HepG2 (cell line): Measurements from ENCODE around the gene ADARB2. TPM values are rescaled to one million over a fixed set of nuclear protein-coding genes. Genes with fewer than 3 reads are reported as not detected.

Experiments
- ARID2 ChIP-seq: sonication (generic); formaldehyde crosslinking; IDR thresholded peaks from 2 replicates; pipeline ENCODE4 v1.8.1; 2022; ENCODE audit warnings: mild to moderate bottlenecking, missing genetic modification reagents, borderline replicate concordance
- BCLAF1 ChIP-seq: fragments of 450-650 bp; IDR thresholded peaks from 2 replicates; pipeline ENCODE4 v1.6.1; 2017; ENCODE audit warnings: mild to moderate bottlenecking
- PRDM15 ChIP-seq: sonication (generic); formaldehyde crosslinking; IDR thresholded peaks from 2 replicates; pipeline ENCODE4 v1.4.0; 2020; ENCODE audit warnings: missing genetic modification reagents
- RBM39 ChIP-seq: fragments of 200-400 bp; formaldehyde crosslinking; IDR thresholded peaks from one replicate; pipeline ENCODE4 v1.6.1; 2018; ENCODE audit warnings: antibody characterized with exemption, mild to moderate bottlenecking, low read depth, low read length; ENCODE audit not compliant: poor library complexity, severe bottlenecking
- polyA plus RNA-seq, 8 experiments: library from polyadenylated mRNA; depleted of rRNA in 3 of 8; stranded (reverse) in 7 of 8; unstranded in 1 of 8; fragments of >200 nt; fragmentation: Illumina TruSeq in 4 of 8; extraction: Trizol in 4 of 8; gene quantifications; 2 replicates each; pipeline versions ENCODE4 v1.2.1 to v1.2.3, GENCODE V29; 2011 to 2016; ENCODE audit warnings: low read depth in 4 of 8, missing spikeins in 1 of 8, mixed read lengths in 1 of 8; ENCODE audit not compliant: insufficient read depth in 1 of 8
- total RNA-seq, 5 experiments: library from RNA; depleted of rRNA; stranded (reverse); fragments of >200 nt; fragmentation: Illumina TruSeq; extraction: Trizol; gene quantifications; 2 replicates each; pipeline ENCODE4 v1.2.3, GENCODE V29; 2016; ENCODE audit warnings: low read depth in 1 of 5
- TF ChIP-seq, protein P1 (sequence below), 2 experiments: fragments of 450-650 bp in 1 of 2; sonication (generic) in 1 of 2; formaldehyde crosslinking; IDR thresholded peaks; 2 replicates each; pipeline versions ENCODE4 v1.5.0 to v1.8.0; 2020 to 2022; ENCODE audit warnings: mild to moderate bottlenecking in 1 of 2, missing genetic modification reagents in 1 of 2

Gene ADARB2
- total and polyA plus RNA-seq, 2 of the 13 experiments (the other 11 are each of a cell fraction or from before 2014, with no cell fraction given) = not detected

GRCh38 chr10:1762076-1762475 lies 24.8 kb upstream of the ADARB2 start (continued):
- TF ChIP-seq PRDM15 (CRISPR knock-in tag) (no peak), RBM39 (no peak), BCLAF1 (no peak), ARID2 (CRISPR knock-in tag) (no peak)
- TF ChIP-seq, protein P1, sequence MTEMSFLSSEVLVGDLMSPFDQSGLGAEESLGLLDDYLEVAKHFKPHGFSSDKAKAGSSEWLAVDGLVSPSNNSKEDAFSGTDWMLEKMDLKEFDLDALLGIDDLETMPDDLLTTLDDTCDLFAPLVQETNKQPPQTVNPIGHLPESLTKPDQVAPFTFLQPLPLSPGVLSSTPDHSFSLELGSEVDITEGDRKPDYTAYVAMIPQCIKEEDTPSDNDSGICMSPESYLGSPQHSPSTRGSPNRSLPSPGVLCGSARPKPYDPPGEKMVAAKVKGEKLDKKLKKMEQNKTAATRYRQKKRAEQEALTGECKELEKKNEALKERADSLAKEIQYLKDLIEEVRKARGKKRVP (CRISPR knock-in tag; IDR thresholded peaks at IDR 0.05) = no peak
